Measurements from ENCODE around the gene MRAP. TPM values are rescaled to one million over a fixed set of nuclear protein-coding genes. Genes with fewer than 3 reads are reported as not detected.

MRAP gene
- total RNA-seq, 1 donor from 2014 or later: not detected

GRCh38 chr21:32350211-32350980 lies 51.7 kb downstream of the MRAP start:
- peaks cover 13% of the 10 kb centered on the region for H3K4me1 Mint-ChIP-seq (ENCODE audit: unreplicated experiment)
- no peak overlapping the region for H3K27ac Mint-ChIP-seq (ENCODE audit: unreplicated experiment)
- H3K36me3 Mint-ChIP-seq (ENCODE audit: low read depth, unreplicated experiment): peaks cover 55% of the 10 kb centered on the region
- no peak for DNase-seq (ENCODE audit: low spot score)
- H3K4me3 Mint-ChIP-seq (ENCODE audit: unreplicated experiment): no peak overlapping the region
- no peaks in the 10 kb centered on the region for H3K27me3 Mint-ChIP-seq (ENCODE audit: unreplicated experiment)
- TF ChIP-seq, protein P1, sequence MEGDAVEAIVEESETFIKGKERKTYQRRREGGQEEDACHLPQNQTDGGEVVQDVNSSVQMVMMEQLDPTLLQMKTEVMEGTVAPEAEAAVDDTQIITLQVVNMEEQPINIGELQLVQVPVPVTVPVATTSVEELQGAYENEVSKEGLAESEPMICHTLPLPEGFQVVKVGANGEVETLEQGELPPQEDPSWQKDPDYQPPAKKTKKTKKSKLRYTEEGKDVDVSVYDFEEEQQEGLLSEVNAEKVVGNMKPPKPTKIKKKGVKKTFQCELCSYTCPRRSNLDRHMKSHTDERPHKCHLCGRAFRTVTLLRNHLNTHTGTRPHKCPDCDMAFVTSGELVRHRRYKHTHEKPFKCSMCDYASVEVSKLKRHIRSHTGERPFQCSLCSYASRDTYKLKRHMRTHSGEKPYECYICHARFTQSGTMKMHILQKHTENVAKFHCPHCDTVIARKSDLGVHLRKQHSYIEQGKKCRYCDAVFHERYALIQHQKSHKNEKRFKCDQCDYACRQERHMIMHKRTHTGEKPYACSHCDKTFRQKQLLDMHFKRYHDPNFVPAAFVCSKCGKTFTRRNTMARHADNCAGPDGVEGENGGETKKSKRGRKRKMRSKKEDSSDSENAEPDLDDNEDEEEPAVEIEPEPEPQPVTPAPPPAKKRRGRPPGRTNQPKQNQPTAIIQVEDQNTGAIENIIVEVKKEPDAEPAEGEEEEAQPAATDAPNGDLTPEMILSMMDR (IDR thresholded peaks at IDR 0.05; ENCODE audit: unreplicated experiment): no peak
- no peaks in the 10 kb centered on the region for H3K9me3 Mint-ChIP-seq (ENCODE audit: unreplicated experiment)

GRCh38 chr21:32350981-32351380 lies 52.3 kb downstream of the MRAP start:
- Mint-ChIP-seq H3K4me1 (ENCODE audit: unreplicated experiment) (peaks cover 13% of the 10 kb centered on the region), H3K4me3 (ENCODE audit: unreplicated experiment) (no peak overlapping the region), H3K27me3 (ENCODE audit: unreplicated experiment) (no peaks in the 10 kb centered on the region), H3K9me3 (ENCODE audit: unreplicated experiment) (no peaks in the 10 kb centered on the region), H3K27ac (ENCODE audit: unreplicated experiment) (no peak overlapping the region), H3K36me3 (ENCODE audit: low read depth, unreplicated experiment) (peaks cover 52% of the 10 kb centered on the region)
- TF ChIP-seq, protein P1 (IDR thresholded peaks at IDR 0.05; ENCODE audit: unreplicated experiment): no peak
- no peak for DNase-seq (ENCODE audit: low spot score)

DNA sequence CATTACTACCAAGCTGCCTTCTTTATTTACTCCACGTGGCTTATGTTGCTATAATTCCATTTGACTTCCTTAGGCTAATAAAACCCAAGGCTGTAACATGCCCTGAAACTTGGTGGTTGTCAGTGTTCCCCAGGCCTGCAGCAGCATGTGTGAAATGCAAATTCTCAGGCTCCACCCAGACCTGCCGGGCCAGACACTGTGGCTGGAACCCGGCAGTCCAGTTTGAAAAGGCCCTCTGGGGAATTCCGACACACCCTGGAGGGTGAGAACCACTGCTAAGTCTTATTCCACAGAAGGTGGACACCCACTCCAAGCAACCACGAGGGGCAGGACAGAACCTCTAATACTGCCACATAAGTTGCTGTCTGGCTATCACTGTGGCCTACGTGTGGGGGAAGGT lies 52.8 kb downstream of the MRAP start:
- peaks cover 13% of the 10 kb centered on the region for H3K4me1 Mint-ChIP-seq (ENCODE audit: unreplicated experiment)
- H3K9me3 Mint-ChIP-seq (ENCODE audit: unreplicated experiment): no peaks in the 10 kb centered on the region
- TF ChIP-seq, protein P1 (IDR thresholded peaks at IDR 0.05; ENCODE audit: unreplicated experiment): no peak
- H3K36me3 Mint-ChIP-seq (ENCODE audit: low read depth, unreplicated experiment): peaks cover 50% of the 10 kb centered on the region
- no peaks in the 10 kb centered on the region for H3K27me3 Mint-ChIP-seq (ENCODE audit: unreplicated experiment)
- no peak for DNase-seq (ENCODE audit: low spot score)
- H3K27ac Mint-ChIP-seq (ENCODE audit: unreplicated experiment): no peak overlapping the region
- no peak overlapping the region for H3K4me3 Mint-ChIP-seq (ENCODE audit: unreplicated experiment)

DNA sequence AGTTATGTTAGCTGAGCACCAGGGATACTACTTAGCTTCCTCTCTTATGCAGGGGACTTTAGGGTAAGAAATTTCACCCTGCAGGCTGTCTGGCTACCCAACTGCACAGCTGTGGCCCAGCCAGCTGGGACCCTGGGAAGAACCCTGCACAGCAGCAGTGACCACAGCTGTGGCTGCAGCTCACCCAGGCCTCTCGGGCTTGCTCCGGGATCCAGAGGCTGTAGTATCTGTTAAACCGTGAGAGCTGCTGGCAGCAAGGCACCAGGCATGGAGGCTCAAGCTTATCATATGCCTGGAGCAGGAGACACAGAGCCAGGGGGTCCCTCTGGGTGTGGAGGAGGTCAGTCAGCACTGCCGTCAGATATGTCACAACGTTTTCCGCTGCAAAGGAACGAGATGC lies 53.9 kb downstream of the MRAP start:
- peaks cover 50% of the 10 kb centered on the region for H3K36me3 Mint-ChIP-seq (ENCODE audit: low read depth, unreplicated experiment)
- H3K4me1 Mint-ChIP-seq (ENCODE audit: unreplicated experiment): peaks cover 13% of the 10 kb centered on the region

More for the DNA sequence above, 53.9 kb downstream of the MRAP start:
- H3K4me3 Mint-ChIP-seq (ENCODE audit: unreplicated experiment): no peak overlapping the region
- DNase-seq (ENCODE audit: low spot score): no peak
- H3K27me3 Mint-ChIP-seq (ENCODE audit: unreplicated experiment): no peaks in the 10 kb centered on the region
- H3K27ac Mint-ChIP-seq (ENCODE audit: unreplicated experiment): no peak overlapping the region
- no peaks in the 10 kb centered on the region for H3K9me3 Mint-ChIP-seq (ENCODE audit: unreplicated experiment)
- TF ChIP-seq, protein P1 (IDR thresholded peaks at IDR 0.05; ENCODE audit: unreplicated experiment): no peak
